ENCODE results near the gene RALY. TPM values are rescaled to one million over a fixed set of nuclear protein-coding genes. Genes with fewer than 3 reads are reported as not detected.

RALY gene
- total RNA-seq, 1 experiment from 2014 or later = 275 TPM

DNA sequence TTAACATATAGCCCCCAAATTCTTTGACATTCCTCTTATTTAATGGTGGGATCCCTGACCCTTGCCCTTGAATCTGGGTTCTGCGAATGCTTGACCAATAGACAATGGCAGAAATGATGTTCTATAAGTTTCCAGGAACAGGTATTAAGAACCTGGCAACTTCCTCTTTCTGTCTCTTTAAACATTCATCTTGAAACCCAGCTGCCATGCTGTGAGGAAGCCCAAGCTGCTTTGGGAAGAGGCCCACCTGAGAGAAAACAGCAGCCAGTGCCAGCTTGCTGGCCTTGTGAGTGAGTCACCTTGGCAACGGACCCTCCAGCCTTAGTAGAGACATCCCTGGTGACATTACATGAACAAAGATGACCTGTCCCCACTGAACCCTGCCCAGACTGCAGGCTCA is 45.2 kb upstream of the RALY start:
- TF ChIP-seq, protein P1, sequence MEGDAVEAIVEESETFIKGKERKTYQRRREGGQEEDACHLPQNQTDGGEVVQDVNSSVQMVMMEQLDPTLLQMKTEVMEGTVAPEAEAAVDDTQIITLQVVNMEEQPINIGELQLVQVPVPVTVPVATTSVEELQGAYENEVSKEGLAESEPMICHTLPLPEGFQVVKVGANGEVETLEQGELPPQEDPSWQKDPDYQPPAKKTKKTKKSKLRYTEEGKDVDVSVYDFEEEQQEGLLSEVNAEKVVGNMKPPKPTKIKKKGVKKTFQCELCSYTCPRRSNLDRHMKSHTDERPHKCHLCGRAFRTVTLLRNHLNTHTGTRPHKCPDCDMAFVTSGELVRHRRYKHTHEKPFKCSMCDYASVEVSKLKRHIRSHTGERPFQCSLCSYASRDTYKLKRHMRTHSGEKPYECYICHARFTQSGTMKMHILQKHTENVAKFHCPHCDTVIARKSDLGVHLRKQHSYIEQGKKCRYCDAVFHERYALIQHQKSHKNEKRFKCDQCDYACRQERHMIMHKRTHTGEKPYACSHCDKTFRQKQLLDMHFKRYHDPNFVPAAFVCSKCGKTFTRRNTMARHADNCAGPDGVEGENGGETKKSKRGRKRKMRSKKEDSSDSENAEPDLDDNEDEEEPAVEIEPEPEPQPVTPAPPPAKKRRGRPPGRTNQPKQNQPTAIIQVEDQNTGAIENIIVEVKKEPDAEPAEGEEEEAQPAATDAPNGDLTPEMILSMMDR (IDR thresholded peaks at IDR 0.05; ENCODE audit: unreplicated experiment) = no peak
- Mint-ChIP-seq H3K4me1 (ENCODE audit: low read depth, unreplicated experiment) (peaks cover 18% of the 10 kb centered on the region), H3K4me3 (ENCODE audit: low read depth, unreplicated experiment) (no peak overlapping the region), H3K9me3 (ENCODE audit: low read depth, unreplicated experiment) (peaks cover 12% of the 10 kb centered on the region), H3K27ac (ENCODE audit: unreplicated experiment) (no peak overlapping the region), H3K36me3 (ENCODE audit: insufficient read depth, unreplicated experiment) (no peaks in the 10 kb centered on the region), H3K27me3 (ENCODE audit: unreplicated experiment) (peaks cover 21% of the 10 kb centered on the region)
- no TSS peak for BruUV-seq (replicated peaks)
- CTCF ChIA-PET = no interaction called here
- intact Hi-C loops (cut with micrococcal nuclease; ENCODE audit: unreplicated experiment) = no loop called here
- no peak for DNase-seq

DNA sequence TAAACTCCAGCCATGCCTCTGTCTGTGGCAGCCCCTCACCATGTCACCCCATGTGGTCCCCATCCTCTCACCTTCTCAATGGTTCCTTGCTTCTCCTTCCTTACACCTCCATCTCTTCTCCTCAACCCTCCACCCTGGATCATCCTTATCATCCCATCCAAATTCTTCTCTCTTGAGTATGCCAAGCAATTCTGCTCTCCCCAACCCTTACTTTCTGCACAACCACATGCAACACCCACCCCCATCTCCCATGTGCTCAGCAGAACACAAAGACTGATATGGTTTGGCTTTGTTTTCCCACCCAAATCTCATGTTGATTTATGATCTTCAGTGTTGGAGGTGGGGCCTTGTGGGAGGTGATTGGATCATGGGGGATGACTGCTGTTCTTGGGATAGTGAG is 42.5 kb upstream of the RALY start:
- TF ChIP-seq, protein P1 (IDR thresholded peaks at IDR 0.05; ENCODE audit: unreplicated experiment) = no peak
- no peaks in the 10 kb centered on the region for H3K36me3 Mint-ChIP-seq (ENCODE audit: insufficient read depth, unreplicated experiment)
- no peak overlapping the region for H3K27ac Mint-ChIP-seq (ENCODE audit: unreplicated experiment)
- CTCF ChIA-PET = interaction anchor here (1.0 kb wide), 1 partner anchor 9 kb away, joined by 4 read pairs; no protein-coding TSS in a partner anchor
- peaks cover 12% of the 10 kb centered on the region for H3K9me3 Mint-ChIP-seq (ENCODE audit: low read depth, unreplicated experiment)
- BruUV-seq (replicated peaks) = no TSS peak
- intact Hi-C loops (cut with micrococcal nuclease; ENCODE audit: unreplicated experiment) = no loop called here
- peaks cover 3% of the 10 kb centered on the region for H3K4me1 Mint-ChIP-seq (ENCODE audit: low read depth, unreplicated experiment)
- peaks cover 36% of the 10 kb centered on the region for H3K27me3 Mint-ChIP-seq (ENCODE audit: unreplicated experiment)
- no peak overlapping the region for H3K4me3 Mint-ChIP-seq (ENCODE audit: low read depth, unreplicated experiment)
- DNase-seq = no peak

DNA sequence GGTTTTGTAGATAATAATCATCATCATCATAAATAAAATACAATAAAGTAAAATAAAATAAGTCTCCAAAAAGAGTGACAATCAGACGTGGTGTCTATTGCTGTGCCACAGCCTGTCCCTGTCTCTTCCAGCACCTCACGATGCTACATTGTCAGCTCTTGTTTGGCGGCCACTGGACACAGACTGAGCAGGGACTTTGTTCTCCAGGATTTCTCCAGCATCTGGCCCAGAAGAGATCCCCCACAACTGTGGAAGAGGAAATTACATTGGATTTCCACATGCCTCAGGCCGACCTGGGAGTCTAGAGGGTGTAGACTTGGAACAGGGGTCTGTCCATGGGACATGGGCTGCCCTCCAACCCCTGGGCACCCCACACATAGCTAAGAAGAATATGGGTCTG is 39.2 kb upstream of the RALY start:
- intact Hi-C loops (cut with micrococcal nuclease; ENCODE audit: unreplicated experiment) = no loop called here
- TF ChIP-seq, protein P1 (IDR thresholded peaks at IDR 0.05; ENCODE audit: unreplicated experiment) = no peak
- peaks cover 4% of the 10 kb centered on the region for H3K9me3 Mint-ChIP-seq (ENCODE audit: low read depth, unreplicated experiment)
- H3K36me3 Mint-ChIP-seq (ENCODE audit: insufficient read depth, unreplicated experiment) = no peaks in the 10 kb centered on the region
- H3K4me1 Mint-ChIP-seq (ENCODE audit: low read depth, unreplicated experiment) = no peaks in the 10 kb centered on the region
- CTCF ChIA-PET = no interaction called here
- no TSS peak for BruUV-seq (replicated peaks)
- no peak overlapping the region for H3K4me3 Mint-ChIP-seq (ENCODE audit: low read depth, unreplicated experiment)
- H3K27ac Mint-ChIP-seq (ENCODE audit: unreplicated experiment) = no peak overlapping the region
- H3K27me3 Mint-ChIP-seq (ENCODE audit: unreplicated experiment) = peaks cover 36% of the 10 kb centered on the region
- no peak for DNase-seq

DNA sequence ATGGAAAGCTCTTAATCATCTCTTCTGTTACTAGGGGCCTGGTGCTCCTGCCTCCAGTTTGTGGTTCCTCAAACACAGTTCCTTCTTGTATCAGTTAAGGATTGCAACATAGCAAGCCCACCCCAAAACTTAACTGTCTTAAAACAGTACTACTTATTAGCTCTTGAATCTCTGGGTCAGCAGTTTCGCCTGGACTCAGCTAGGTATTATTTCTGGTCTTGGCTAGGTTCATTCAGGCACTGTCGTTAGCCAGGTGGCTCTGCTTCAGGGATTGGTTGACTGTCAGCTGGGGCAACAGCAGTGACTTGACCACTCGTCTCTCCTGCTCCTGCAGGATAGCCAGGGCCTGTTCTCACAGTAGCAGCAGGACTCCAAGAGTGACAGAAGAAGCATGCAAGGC is 30.0 kb upstream of the RALY start:
- Mint-ChIP-seq H3K27ac (ENCODE audit: unreplicated experiment) (no peak overlapping the region), H3K9me3 (ENCODE audit: low read depth, unreplicated experiment) (no peaks in the 10 kb centered on the region), H3K27me3 (ENCODE audit: unreplicated experiment) (no peaks in the 10 kb centered on the region), H3K4me1 (ENCODE audit: low read depth, unreplicated experiment) (no peaks in the 10 kb centered on the region), H3K36me3 (ENCODE audit: insufficient read depth, unreplicated experiment) (no peaks in the 10 kb centered on the region), H3K4me3 (ENCODE audit: low read depth, unreplicated experiment) (no peak overlapping the region)
- intact Hi-C loops (cut with micrococcal nuclease; ENCODE audit: unreplicated experiment) = no loop called here
- TF ChIP-seq, protein P1 (IDR thresholded peaks at IDR 0.05; ENCODE audit: unreplicated experiment) = no peak
- no TSS peak for BruUV-seq (replicated peaks)
- CTCF ChIA-PET = interaction anchor here (1.1 kb wide), 1 partner anchor 11 kb away, joined by 6 read pairs; no protein-coding TSS in a partner anchor
- no peak for DNase-seq

All from Calu3 (cell line).